Endothelial cell of umbilical vein (primary cell): Measurements from ENCODE around the gene CACNA1C.

ENCODE experiments used
- EZH2 ChIP-seq: IDR thresholded peaks from 2 replicates; pipeline ENCODE4 v1.6.1; 2012; ENCODE audit warnings: borderline replicate concordance, low read depth, mild to moderate bottlenecking, moderate library complexity, low read length, inconsistent platforms; ENCODE audit not compliant: severe bottlenecking
- FOS ChIP-seq: IDR thresholded peaks from 2 replicates; pipeline ENCODE4 v1.6.1; 2011; ENCODE audit warnings: mild to moderate bottlenecking, low read length, moderate library complexity, borderline replicate concordance; ENCODE audit not compliant: insufficient read depth
- MAX ChIP-seq: IDR thresholded peaks from 2 replicates; pipeline ENCODE4 v1.6.1; 2011; ENCODE audit not compliant: insufficient read depth, insufficient read length
- MYC ChIP-seq: IDR thresholded peaks from one replicate; pipeline ENCODE4 v1.6.1; 2011; ENCODE audit warnings: mild to moderate bottlenecking, low read depth, low read length
- TF ChIP-seq, protein P1 (sequence below), 2 donors: IDR thresholded peaks; 1 replicate in 1 of 2; 2 replicates in 1 of 2; pipeline ENCODE4 v1.5.1; 2011; ENCODE audit warnings: low read length in 2 of 2, mild to moderate bottlenecking in 2 of 2, moderate library complexity in 2 of 2, control low read depth in 1 of 2, inconsistent platforms in 1 of 2, low read depth in 1 of 2; ENCODE audit not compliant: insufficient read depth in 1 of 2; ENCODE audit errors: extremely low read depth in 1 of 2

GRCh38 chr12:2306735-2307134 is 253.9 kb downstream of the CACNA1C start:
- TF ChIP-seq, protein P1, sequence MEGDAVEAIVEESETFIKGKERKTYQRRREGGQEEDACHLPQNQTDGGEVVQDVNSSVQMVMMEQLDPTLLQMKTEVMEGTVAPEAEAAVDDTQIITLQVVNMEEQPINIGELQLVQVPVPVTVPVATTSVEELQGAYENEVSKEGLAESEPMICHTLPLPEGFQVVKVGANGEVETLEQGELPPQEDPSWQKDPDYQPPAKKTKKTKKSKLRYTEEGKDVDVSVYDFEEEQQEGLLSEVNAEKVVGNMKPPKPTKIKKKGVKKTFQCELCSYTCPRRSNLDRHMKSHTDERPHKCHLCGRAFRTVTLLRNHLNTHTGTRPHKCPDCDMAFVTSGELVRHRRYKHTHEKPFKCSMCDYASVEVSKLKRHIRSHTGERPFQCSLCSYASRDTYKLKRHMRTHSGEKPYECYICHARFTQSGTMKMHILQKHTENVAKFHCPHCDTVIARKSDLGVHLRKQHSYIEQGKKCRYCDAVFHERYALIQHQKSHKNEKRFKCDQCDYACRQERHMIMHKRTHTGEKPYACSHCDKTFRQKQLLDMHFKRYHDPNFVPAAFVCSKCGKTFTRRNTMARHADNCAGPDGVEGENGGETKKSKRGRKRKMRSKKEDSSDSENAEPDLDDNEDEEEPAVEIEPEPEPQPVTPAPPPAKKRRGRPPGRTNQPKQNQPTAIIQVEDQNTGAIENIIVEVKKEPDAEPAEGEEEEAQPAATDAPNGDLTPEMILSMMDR (IDR thresholded peaks at IDR 0.05; ENCODE audit: extremely low read depth in 1 of 2, insufficient read depth in 1 of 2, low read depth in 1 of 2, low read length in 2 of 2) = no peak
- no peak for TF ChIP-seq EZH2
- no peak for TF ChIP-seq MAX
- no peak for TF ChIP-seq FOS
- TF ChIP-seq MYC = no peak
